Heart right ventricle (tissue), 16 donors: ENCODE results near the gene PTGFR. TPM values are rescaled to one million over a fixed set of nuclear protein-coding genes. Genes with fewer than 3 reads are reported as not detected.
A peak's percentile ranks its signal among the peaks of the same experiment; 100 is the strongest.

Experiments used
- ATAC-seq, 8 donors: fragments of 200-7000 bp; cut with Tn5 transposase; one replicate each; pipeline ENCODE4 v1.9.1; 2020; ENCODE audit warnings: mild to moderate bottlenecking in 8 of 8, moderate library complexity in 8 of 8, moderate number of reproducible peaks in 1 of 8
- DNase-seq, 2 donors: peaks; one replicate each; pipeline ENCODE4 v3.0.0-alpha.2; 2020
- H3K27ac ChIP-seq, 10 donors: fragments of 200-600 bp; sonication (generic) in 2 of 10; one replicate each; pipeline versions ENCODE4 v1.5.0 to v1.8.0; 2020 to 2022; ENCODE audit warnings: mild to moderate bottlenecking in 3 of 10
- H3K27me3 ChIP-seq, 7 donors: fragments of 200-600 bp; one replicate each; pipeline ENCODE4 v1.8.0; 2021 to 2022; ENCODE audit warnings: mild to moderate bottlenecking in 2 of 7
- H3K36me3 ChIP-seq, 9 donors: fragments of 200-600 bp; sonication (generic) in 1 of 9; one replicate each; pipeline versions ENCODE4 v1.5.0 to v1.8.0; 2020 to 2022; ENCODE audit warnings: mild to moderate bottlenecking in 2 of 9
- H3K4me1 ChIP-seq, 9 donors: fragments of 200-600 bp; sonication (generic) in 1 of 9; one replicate each; pipeline versions ENCODE4 v1.5.0 to v1.8.0; 2020 to 2022; ENCODE audit warnings: mild to moderate bottlenecking in 4 of 9
- H3K4me3 ChIP-seq, 10 donors: fragments of 200-600 bp; sonication (generic) in 2 of 10; one replicate each; pipeline versions ENCODE4 v1.5.0 to v1.8.0; 2020 to 2022; ENCODE audit warnings: mild to moderate bottlenecking in 7 of 10, moderate library complexity in 2 of 10
- H3K9me3 ChIP-seq, 11 donors: fragments of 200-600 bp in 10 of 11; sonication (generic) in 2 of 11; one replicate each; pipeline versions ENCODE4 v1.5.0 to v1.8.0; 2013 to 2022; ENCODE audit warnings: mild to moderate bottlenecking in 2 of 11, control low read depth in 1 of 11, moderate library complexity in 1 of 11
- CTCF ChIP-seq, 9 donors: fragments of 200-600 bp; sonication (generic) in 2 of 9; IDR thresholded peaks; one replicate each; pipeline versions ENCODE4 v1.5.0 to v1.8.0; 2021 to 2022; ENCODE audit warnings: antibody characterized with exemption in 9 of 9, mild to moderate bottlenecking in 5 of 9, moderate library complexity in 1 of 9
- WGBS, 2 donors: extraction: QIAGEN DNeasy Blood & Tissue Kit; methylation state at CpG; one replicate each; pipeline ENCODE4 v1.1.7; 2013; ENCODE audit warnings: inconsistent platforms in 1 of 2; 5-methylcytosine and 5-hydroxymethylcytosine counted together
- intact Hi-C, 10 donors: fragments of 100-400 bp; cut with DNase I; formaldehyde crosslinking; loops; one replicate each; pipeline versions ENCODE4 v1.11.1 to v1.14.2; 2022
- polyA plus RNA-seq, 2 donors: library from polyadenylated mRNA; stranded (reverse); fragments of 200-250 nt; gene quantifications; one replicate each; pipeline ENCODE4 v1.2.3, GENCODE V29; 2013
- total RNA-seq, 10 donors: library from RNA; stranded (reverse); fragmentation: NEBNext Ultra II Directional in 3 of 10; extraction: Animal tissue kit (Norgen Biotek cat#: 25700) in 3 of 10; gene quantifications; one replicate each; pipeline versions ENCODE4 v1.2.1 to v1.2.4, GENCODE V29; 2021 to 2023
- donor health status: Arrhythmogenic right ventricular cardiomyopathy.
- donor health status: ischemic (EF 13 %, LVEDD 7.1; RV severe dilation, severe dysfunction).
- donor health status: healthy with polysubstance abuse.
- donor health status: DM: no; HTN: yes; CAD: no.
- donor health status: DM: no; HTN: no; CAD: no.
- donor health status: ischemic (EF 25% LVEDD 6.9; RV normal size, moderate dysfunction).
- donor health status: ischemic (EF 25% LVEDD 5.7; RV mildly dilated, moderate dysfunction).
- donor health status: healthy.
- donor health status: DM: yes; HTN: yes; CAD: no.
- donor health status: Ischemic cardiomyopathy.
- donor health status: ischemic (EF 35%, LVEDD 5.7; RV mildly dilated, moderate dysfunction).
- donor health status: nonischemic (EF 11% LVEDD 7.7; RV severe dilation, severe dysfunction).
- donor health status: DM: yes; HTN: yes; CAD: no.
- donor health status: PGD.
- donor health status: ischemic (EF 29% LVEDD 5.4; RV normal size, mild dysfunction).
- donor health status: nonischemic (EF 23%, LVEDD 6.1; RV moderate dilation, normal function).

The PTGFR gene
- total and polyA plus RNA-seq, 12 donors, result 0.12 to 1.1 (median 0.50) TPM

GRCh38 chr1:78522136-78522535, 31.4 kb downstream of the PTGFR start:
- no peak for DNase-seq
- intact Hi-C loops, result no loop called here
- 56 to 64% methylated on average over 2 of the region's 2 CpGs for WGBS, 2 donors

DNA sequence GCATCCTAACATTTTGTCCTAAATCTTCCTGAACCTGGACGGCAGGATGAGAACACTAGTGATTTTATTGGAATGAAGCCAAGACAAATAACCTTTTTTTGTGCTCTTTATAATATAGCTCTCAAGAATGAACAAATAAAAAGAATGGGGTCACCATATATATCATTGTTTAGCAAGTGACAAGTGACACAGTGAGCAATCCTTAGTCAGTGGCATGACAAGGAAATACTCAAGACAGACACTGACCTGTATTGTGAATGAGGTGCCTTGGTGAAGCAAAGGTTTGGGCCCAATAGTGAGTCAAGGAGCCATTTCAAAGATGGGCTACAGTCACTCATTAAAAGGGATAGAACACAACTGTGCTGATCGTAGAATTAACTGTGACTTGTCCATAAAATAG, 35.7 kb downstream of the PTGFR start:
- H3K27ac ChIP-seq, result no peak overlapping the region
- H3K4me3 ChIP-seq, result no peak overlapping the region
- no peak for TF ChIP-seq CTCF (IDR thresholded peaks at IDR 0.05)
- DNase-seq (no peak), ATAC-seq (no peak)
- H3K27me3 ChIP-seq, result peaks cover 0 to 3% (median 0%) of the 10 kb centered on the region in 7 donors
- WGBS, 2 donors, result 56 to 72% methylated on average over 2 of the region's 2 CpGs
- intact Hi-C loops, result no loop called here
- no peaks in the 10 kb centered on the region for H3K9me3 ChIP-seq
- H3K4me1 ChIP-seq, result no peaks in the 10 kb centered on the region
- no peaks in the 10 kb centered on the region for H3K36me3 ChIP-seq

More at GRCh38 chr1:78522136-78522535, 31.4 kb downstream of the PTGFR start:
- TF ChIP-seq CTCF (IDR thresholded peaks at IDR 0.05), result no peak
- no peak overlapping the region for H3K27ac ChIP-seq
- peaks cover 0 to 3% (median 0%) of the 10 kb centered on the region in 7 donors for H3K27me3 ChIP-seq
- H3K36me3 ChIP-seq, result no peaks in the 10 kb centered on the region
- no peak for ATAC-seq
- no peaks in the 10 kb centered on the region for H3K9me3 ChIP-seq
- peak overlapping the region in 1 of 10 donors; percentile 5 for H3K4me3 ChIP-seq
- no peaks in the 10 kb centered on the region for H3K4me1 ChIP-seq

DNA sequence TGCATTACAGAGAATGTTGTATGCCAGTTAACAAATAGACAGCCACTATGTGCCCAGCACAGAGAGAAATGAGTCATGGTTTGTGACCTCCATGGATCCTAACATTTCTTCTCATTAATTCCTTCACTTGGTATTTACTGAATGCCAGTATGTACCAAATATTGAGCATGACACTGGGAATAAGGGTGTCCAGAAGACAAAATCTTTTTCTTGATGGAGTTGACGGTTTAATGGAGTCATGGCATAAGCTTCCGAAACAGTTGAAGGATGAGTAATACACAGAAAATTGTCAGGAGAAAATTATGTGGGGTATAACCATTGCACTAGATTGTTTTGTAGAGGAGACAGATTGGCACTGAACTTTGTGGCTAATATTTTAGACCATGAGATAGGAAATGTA, 36.9 kb downstream of the PTGFR start:
- no peak for TF ChIP-seq CTCF (IDR thresholded peaks at IDR 0.05)
- H3K27me3 ChIP-seq, result peaks cover 0 to 3% (median 0%) of the 10 kb centered on the region in 7 donors
- DNase-seq, result no peak
- H3K4me3 ChIP-seq, result no peak overlapping the region
- no peaks in the 10 kb centered on the region for H3K36me3 ChIP-seq
- WGBS, 2 donors, result 91 to 94% methylated on average over 2 of the region's 2 CpGs
- no peaks in the 10 kb centered on the region for H3K4me1 ChIP-seq
- H3K27ac ChIP-seq, result no peak overlapping the region
- intact Hi-C loops, result no loop called here
- H3K9me3 ChIP-seq, result no peaks in the 10 kb centered on the region
- no peak for ATAC-seq

DNA sequence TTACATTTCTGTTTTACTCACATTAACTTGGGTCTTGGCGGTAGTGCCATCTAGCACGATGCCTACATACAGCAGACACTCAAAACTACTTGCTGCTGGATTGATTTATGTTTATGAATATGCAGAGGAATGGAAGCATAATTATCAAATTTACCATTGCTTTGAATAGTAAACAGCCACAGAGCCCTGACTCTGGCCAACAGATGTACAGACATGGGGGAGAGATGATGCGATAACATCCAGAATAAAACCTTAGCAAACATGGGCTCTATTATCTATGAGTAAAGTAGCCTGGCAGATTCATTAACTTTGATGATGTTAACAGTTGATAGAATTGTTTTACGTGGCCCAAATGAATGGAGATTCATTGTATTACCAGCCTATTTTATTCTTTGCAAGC, 42.8 kb downstream of the PTGFR start:
- ATAC-seq, result no peak

More for the DNA sequence above, 42.8 kb downstream of the PTGFR start:
- no peak for DNase-seq
- Histone ChIP-seq H3K27ac (no peak overlapping the region), H3K4me1 (no peaks in the 10 kb centered on the region), H3K4me3 (no peak overlapping the region), H3K36me3 (no peaks in the 10 kb centered on the region), H3K27me3 (no peaks in the 10 kb centered on the region), H3K9me3 (peaks cover 0 to 2% (median 0%) of the 10 kb centered on the region in 11 donors)
- intact Hi-C loops, result no loop called here
- 87 to 92% methylated on average over 4 of the region's 4 CpGs for WGBS, 2 donors
- TF ChIP-seq CTCF (IDR thresholded peaks at IDR 0.05), result no peak
